ENCODE results near the gene FAAP20.

DNA sequence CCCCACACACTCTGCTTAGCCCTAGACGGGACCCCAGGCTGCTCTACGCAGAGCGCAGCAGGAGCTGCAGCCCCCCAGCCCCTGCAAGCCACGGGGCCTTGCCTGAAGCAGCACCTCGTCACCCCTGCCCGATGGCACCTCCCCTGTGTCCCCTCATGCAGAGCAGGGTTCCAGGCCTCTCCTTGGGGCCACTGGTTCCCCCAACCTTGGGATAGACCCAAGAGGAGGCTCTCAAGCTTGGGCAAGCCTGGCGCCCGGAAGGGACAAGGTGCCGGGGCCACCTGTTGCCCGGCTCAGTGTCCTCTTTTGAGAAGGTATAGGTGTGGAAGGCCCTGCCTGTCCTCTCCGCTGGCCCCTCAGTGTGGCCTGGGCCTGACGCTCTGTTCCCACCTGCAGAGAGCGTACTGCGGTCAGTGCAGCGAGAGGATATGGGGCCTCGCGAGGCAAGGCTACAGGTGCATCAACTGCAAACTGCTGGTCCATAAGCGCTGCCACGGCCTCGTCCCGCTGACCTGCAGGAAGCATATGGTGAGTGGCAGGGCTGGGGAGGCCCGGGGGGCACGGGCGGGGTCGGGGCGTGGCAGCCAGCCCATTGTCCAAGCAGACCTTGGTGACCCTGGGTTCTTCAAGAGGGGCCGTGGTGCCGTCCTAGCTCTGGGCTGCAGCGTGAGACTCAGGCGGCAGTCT lies 50.6 kb downstream of the FAAP20 start:
- no peak for TF ChIP-seq CTCF (IDR thresholded peaks at IDR 0.05)
- no peak for TF ChIP-seq EZH2 (IDR thresholded peaks at IDR 0.05; ENCODE audit: borderline replicate concordance, insufficient read depth, low read depth, low read length, poor library complexity, severe bottlenecking)

All from B cell (primary cell).